Glutamatergic neuron (in vitro differentiated cells): ENCODE measurements around the gene FIBCD1. TPM values are rescaled to one million over a fixed set of nuclear protein-coding genes. Genes with fewer than 3 reads are reported as not detected.
A peak's percentile ranks its signal among the peaks of the same experiment; 100 is the strongest.

ENCODE experiments used
- DNase-seq: peaks from one replicate; pipeline ENCODE4 v3.0.0; 2022
- H3K27ac Mint-ChIP-seq: one replicate; pipeline ENCODE4 v1.8.0; 2020; ENCODE audit warnings: mild to moderate bottlenecking, mixed read lengths, inconsistent platforms; ENCODE audit not compliant: unreplicated experiment
- H3K27me3 Mint-ChIP-seq: one replicate; pipeline ENCODE4 v1.8.0; 2020; ENCODE audit warnings: mild to moderate bottlenecking, moderate library complexity, mixed read lengths, inconsistent platforms; ENCODE audit not compliant: unreplicated experiment
- H3K36me3 Mint-ChIP-seq: one replicate; pipeline ENCODE4 v1.8.0; 2020; ENCODE audit warnings: mild to moderate bottlenecking, mixed read lengths, inconsistent platforms; ENCODE audit not compliant: unreplicated experiment
- H3K4me1 Mint-ChIP-seq: one replicate; pipeline ENCODE4 v1.8.0; 2020; ENCODE audit warnings: mild to moderate bottlenecking, low read depth, mixed read lengths, inconsistent platforms; ENCODE audit not compliant: unreplicated experiment
- H3K4me3 Mint-ChIP-seq: one replicate; pipeline ENCODE4 v1.8.0; 2020; ENCODE audit warnings: mild to moderate bottlenecking, mixed read lengths, inconsistent platforms; ENCODE audit not compliant: unreplicated experiment
- H3K9me3 Mint-ChIP-seq: one replicate; pipeline ENCODE4 v1.8.0; 2020; ENCODE audit warnings: mild to moderate bottlenecking, moderate library complexity, mixed read lengths, inconsistent platforms; ENCODE audit not compliant: unreplicated experiment
- CTCF ChIP-seq: fragments of 200-600 bp; sonication (generic); IDR thresholded peaks from one replicate; pipeline ENCODE4 v1.5.0; 2021; ENCODE audit not compliant: partially characterized antibody, unreplicated experiment
- total RNA-seq: library from RNA; stranded (reverse); fragmentation: NEBNext Ultra II Directional; extraction: Animal tissue kit (Norgen Biotek cat#: 25700); gene quantifications from one replicate; pipeline ENCODE4 v1.2.1, GENCODE V29; 2021; ENCODE audit not compliant: unreplicated experiment

FIBCD1 gene
- total RNA-seq, 1 donor from 2014 or later = not detected

GRCh38 chr9:130942679-130943078 is 3.6 kb upstream of the FIBCD1 start:
- Mint-ChIP-seq H3K27ac (no peak overlapping the region), H3K27me3 (peaks cover 9% of the 10 kb centered on the region), H3K36me3 (no peaks in the 10 kb centered on the region), H3K4me3 (no peak overlapping the region), H3K9me3 (peaks cover 3% of the 10 kb centered on the region), H3K4me1 (peaks cover 2% of the 10 kb centered on the region)
- no peak for TF ChIP-seq CTCF
- DNase-seq = no peak

- Mint-ChIP-seq H3K4me1 (peaks cover 2% of the 10 kb centered on the region), H3K27ac (no peak overlapping the region), H3K4me3 (no peak overlapping the region), H3K36me3 (no peaks in the 10 kb centered on the region), H3K27me3 (peaks cover 12% of the 10 kb centered on the region), H3K9me3 (peaks cover 5% of the 10 kb centered on the region)
- TF ChIP-seq CTCF = no peak
- DNase-seq = no peak
Observed at GRCh38 chr9:130942084-130942483, 3.0 kb upstream of the FIBCD1 start.

GRCh38 chr9:130940693-130941576 is 1.9 kb upstream of the FIBCD1 start:
- Mint-ChIP-seq H3K27ac (peak overlapping the region; percentile 22), H3K4me3 (peak overlapping the region; percentile 11), H3K9me3 (peaks cover 7% of the 10 kb centered on the region), H3K4me1 (peaks cover 6% of the 10 kb centered on the region), H3K27me3 (peaks cover 16% of the 10 kb centered on the region), H3K36me3 (no peaks in the 10 kb centered on the region)
- peak; percentile 78 for DNase-seq
- TF ChIP-seq CTCF = peak; percentile 91

- Mint-ChIP-seq H3K4me1 (peaks cover 6% of the 10 kb centered on the region), H3K9me3 (peaks cover 9% of the 10 kb centered on the region), H3K27me3 (peaks cover 16% of the 10 kb centered on the region), H3K27ac (no peak overlapping the region), H3K36me3 (no peaks in the 10 kb centered on the region), H3K4me3 (no peak overlapping the region)
- no peak for DNase-seq
- TF ChIP-seq CTCF = no peak
Observed at GRCh38 chr9:130940027-130940549, 1.0 kb upstream of the FIBCD1 start.
